ENCODE data around the gene HTRA2.

GRCh38 chr2:74531666-74532065 is 1.9 kb downstream of the HTRA2 start:
- TF ChIP-seq MAX (IDR thresholded peaks at IDR 0.05; ENCODE audit: low read depth, low read length) (no peak), CTCF (IDR thresholded peaks at IDR 0.05; ENCODE audit: low read depth, low read length) (no peak), POLR2A (IDR thresholded peaks at IDR 0.05; ENCODE audit: extremely low read depth, insufficient read length) (no peak)
